GOT3 (cell line): ENCODE data around the gene LIMK2.
"Not testable (repeated sequence)": the region's sequence is repeated elsewhere in the genome, so short reads cannot be mapped to it uniquely, and the experiment has no call there.

ENCODE experiments used
- DNase-seq: peaks from one replicate; lab custom pipeline; 2025; ENCODE audit warnings: mixed read lengths; lab: John Stamatoyannopoulos, UW

LIMK2 gene

GRCh38 chr22:31211862-31212730 lies at the start of gene LIMK2:
Gene LIMK2 (plus strand): TSS chr22:31212298. CDS start chr22:31212409, 111 bp downstream.
- peak; percentile 65 for DNase-seq

GRCh38 chr22:31170971-31171370 lies 41.1 kb upstream of the LIMK2 start:
- no peak for DNase-seq

- DNase-seq: not testable (repeated sequence)
Measured at GRCh38 chr22:31171734-31172133, 40.4 kb upstream of the LIMK2 start.

GRCh38 chr22:31173386-31174145 lies 38.5 kb upstream of the LIMK2 start:
- no peak for DNase-seq

- no peak for DNase-seq
Measured at GRCh38 chr22:31176923-31177322, 35.2 kb upstream of the LIMK2 start.

- no peak for DNase-seq
Measured at GRCh38 chr22:31177420-31178162, 34.5 kb upstream of the LIMK2 start.

- no peak for DNase-seq
Measured at GRCh38 chr22:31178859-31179258, 33.2 kb upstream of the LIMK2 start.

- DNase-seq: no peak
Measured at GRCh38 chr22:31179345-31179744, 32.8 kb upstream of the LIMK2 start.

- DNase-seq: no peak
Measured at GRCh38 chr22:31184015-31184414, 28.1 kb upstream of the LIMK2 start.

- no peak for DNase-seq
Measured at GRCh38 chr22:31185056-31185455, 27.0 kb upstream of the LIMK2 start.

GRCh38 chr22:31187627-31188026 lies 24.5 kb upstream of the LIMK2 start:
- no peak for DNase-seq

- DNase-seq: no peak
Measured at GRCh38 chr22:31192513-31192912, 19.6 kb upstream of the LIMK2 start.

GRCh38 chr22:31193092-31193491 lies 19.0 kb upstream of the LIMK2 start:
- no peak for DNase-seq

- not testable (repeated sequence) for DNase-seq
Measured at GRCh38 chr22:31194681-31195080, 17.4 kb upstream of the LIMK2 start.

- DNase-seq: no peak
Measured at GRCh38 chr22:31199187-31199586, 12.9 kb upstream of the LIMK2 start.

- DNase-seq: not testable (repeated sequence)
Measured at GRCh38 chr22:31204352-31204984, 7.6 kb upstream of the LIMK2 start.

GRCh38 chr22:31205059-31205458 lies 7.0 kb upstream of the LIMK2 start:
- DNase-seq: not testable (repeated sequence)

- not testable (repeated sequence) for DNase-seq
Measured at GRCh38 chr22:31206460-31206859, 5.6 kb upstream of the LIMK2 start.

- no peak for DNase-seq
Measured at GRCh38 chr22:31206896-31207687, 5.0 kb upstream of the LIMK2 start.

- DNase-seq: no peak
Measured at GRCh38 chr22:31210556-31211421, 1.3 kb upstream of the LIMK2 start.
